GM18951 (cell line): ENCODE measurements around the gene AKAP10.
"Not testable (repeated sequence)": the region's sequence is repeated elsewhere in the genome, so short reads cannot be mapped to it uniquely, and the experiment has no call there.

Experiments used
- POLR2A ChIP-seq: IDR thresholded peaks from 4 replicates; pipeline ENCODE4 v1.6.1; 2011; ENCODE audit warnings: mild to moderate bottlenecking; ENCODE audit not compliant: insufficient read length, insufficient read depth; ENCODE audit errors: extremely low read depth
- in situ Hi-C: fragments of 300-500 bp; cut with MboI; formaldehyde crosslinking; loops from one replicate; pipeline ENCODE4 v1.12.0; 2022; ENCODE audit warnings: low sequenced_read_pairs, mixed read lengths, inconsistent platforms; ENCODE audit not compliant: unreplicated experiment

The AKAP10 gene

DNA sequence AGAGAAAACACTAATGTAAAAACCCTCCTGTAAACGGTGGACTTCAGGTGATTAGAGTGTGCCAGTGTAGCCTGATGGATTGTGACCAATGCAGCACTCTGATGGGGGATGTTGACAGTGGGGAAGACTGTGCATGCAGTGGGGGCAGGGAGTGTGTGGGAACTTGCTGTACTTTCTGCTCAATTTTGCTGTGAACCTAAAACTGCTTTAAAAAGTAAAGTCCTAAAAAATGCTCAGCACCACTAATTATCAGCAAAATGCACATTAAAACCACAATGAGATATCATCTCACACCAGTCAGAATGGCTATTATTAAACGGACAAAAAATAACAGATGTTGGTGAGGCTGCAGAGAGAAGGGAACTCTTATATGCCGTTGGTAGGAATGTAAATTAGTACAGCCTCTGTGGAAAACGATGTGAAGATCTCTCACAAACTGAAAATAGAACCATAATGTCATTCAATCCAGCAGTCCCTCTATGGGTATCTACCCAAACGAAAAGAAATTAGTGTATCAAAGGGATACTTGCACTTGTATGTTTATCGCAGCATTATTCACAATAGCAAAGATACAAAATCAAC, 100.2 kb downstream of the AKAP10 start:
- in situ Hi-C loops: no loop called here
- TF ChIP-seq POLR2A: no peak

DNA sequence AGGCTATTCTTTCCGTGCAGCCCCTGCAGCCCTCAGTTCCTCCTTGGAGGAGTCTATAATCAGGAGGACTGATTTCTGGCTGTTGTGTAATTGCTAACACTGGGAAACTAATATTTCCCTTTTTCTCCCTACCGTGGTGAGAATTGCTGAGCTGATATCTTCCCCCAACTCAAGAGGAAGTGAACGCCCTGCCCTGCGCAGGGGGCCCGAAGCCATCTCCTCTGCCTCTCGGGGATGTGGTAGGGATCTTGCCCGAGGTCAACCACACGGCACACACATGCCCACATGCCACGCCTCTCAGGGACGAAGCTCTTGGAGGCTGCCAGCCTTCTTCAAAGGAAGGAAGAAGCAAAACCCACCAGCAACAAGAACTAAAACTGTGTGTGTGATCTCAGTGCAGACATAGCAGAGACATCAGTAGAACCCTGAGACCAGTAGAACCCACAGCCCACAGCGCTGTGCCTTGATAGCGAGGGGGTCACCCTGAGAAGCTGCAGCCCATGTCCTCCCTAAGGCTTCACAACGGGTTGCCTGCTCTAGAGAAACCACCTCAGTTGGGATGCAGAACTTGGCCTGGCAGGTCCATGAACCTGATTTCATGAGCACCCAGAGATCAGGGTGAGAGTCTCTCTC, 101.0 kb downstream of the AKAP10 start:
- in situ Hi-C loops: no loop called here
- no peak for TF ChIP-seq POLR2A

DNA sequence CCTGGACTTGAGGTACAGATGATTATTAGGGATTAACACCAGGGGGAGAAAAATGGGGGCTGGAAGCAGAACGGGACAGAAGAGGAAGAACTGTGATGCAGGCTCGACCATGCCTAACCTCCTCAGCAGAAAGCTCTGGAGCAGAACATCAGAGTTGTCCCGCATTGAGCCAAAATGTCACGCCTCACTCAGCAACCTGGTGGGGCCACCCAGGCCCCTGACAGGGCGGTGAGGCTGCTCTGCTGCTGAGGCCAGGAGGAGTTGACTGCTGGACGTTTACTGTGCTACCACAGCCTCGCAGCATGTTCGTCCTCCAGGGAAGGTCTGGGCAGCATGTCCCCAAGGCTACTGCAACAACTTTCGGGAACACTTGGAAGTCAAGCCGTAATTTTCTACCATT, 103.4 kb downstream of the AKAP10 start:
- TF ChIP-seq POLR2A: no peak
- in situ Hi-C loops: no loop called here

DNA sequence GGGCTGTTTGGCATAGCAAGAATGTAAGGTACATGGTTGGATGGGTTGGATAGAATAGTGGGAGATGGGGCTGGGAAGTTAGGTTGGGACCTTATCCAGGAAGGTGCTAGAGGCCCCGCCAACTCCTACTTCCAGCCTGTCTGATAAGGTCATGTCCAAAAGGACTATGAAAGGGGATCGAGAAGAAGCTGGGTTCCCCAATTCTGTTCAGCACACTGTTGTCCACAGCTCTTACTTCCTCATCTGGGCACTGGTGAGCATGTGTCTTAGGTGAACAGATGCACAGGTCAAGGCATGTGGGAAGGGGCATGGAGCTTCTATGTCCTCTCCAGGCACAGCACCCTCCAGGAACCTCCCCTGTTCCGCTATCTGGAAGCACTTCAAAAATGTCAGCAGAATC, 104.3 kb downstream of the AKAP10 start:
- in situ Hi-C loops: no loop called here
- no peak for TF ChIP-seq POLR2A

DNA sequence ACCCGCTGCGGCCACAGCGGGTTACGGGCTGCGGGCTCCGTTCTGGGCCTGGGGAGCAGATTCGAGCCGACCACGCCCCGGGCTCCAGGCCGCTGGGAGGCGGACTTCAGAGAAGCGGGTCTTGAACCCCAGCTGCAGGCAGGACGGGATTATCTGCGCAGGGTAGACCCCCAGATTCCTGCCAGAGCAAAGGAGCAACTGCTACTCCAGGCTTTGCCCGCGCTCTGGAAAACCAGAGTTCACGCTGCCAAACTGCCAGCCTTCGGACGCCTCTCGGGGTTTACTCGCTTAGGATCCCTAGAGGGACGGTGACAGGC, 109.6 kb downstream of the AKAP10 start:
- no peak for TF ChIP-seq POLR2A
- in situ Hi-C loops: no loop called here

DNA sequence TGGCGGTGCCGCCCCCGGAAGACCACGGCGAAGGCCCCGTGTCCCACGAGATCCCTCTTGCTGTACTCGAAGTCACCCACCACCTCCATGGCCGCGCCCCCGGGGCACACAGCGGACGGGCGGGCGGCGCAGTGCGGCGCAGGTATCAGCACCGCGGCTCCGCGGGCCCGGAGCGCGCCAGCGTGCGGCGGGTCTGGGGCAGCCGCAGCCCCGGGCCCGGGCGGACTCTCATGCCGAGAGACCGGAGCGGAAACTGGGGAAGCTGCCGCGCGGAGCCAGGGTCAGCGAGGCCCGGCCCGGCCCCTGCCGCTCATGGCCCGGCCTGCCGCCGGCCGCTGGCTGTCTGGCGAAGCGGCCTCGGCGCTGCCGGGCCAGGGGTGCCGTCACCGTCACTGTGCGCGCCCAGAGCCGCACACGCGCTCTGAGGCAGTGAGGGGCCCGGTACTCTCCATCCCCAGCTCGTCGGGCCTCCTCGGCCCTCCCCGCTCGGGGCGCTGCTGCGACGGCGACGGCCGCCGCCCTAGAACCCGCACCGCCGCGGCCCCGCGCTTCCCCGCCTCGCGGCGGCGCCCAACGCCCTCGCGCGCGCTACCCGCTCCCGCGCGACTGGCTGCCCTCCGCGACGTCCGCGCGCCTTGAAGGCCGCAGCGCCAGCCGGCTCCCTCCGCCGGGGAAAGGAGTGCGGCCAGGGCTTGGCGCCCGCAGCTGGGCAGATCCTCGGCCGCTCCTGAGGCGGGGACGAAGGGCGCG, 110.1 kb downstream of the AKAP10 start, which contains the start of gene ULK2:
ULK2 (minus strand) TSS at position 608 of the 750 bp plus-strand sequence; CDS start at position 89, 519 bp downstream.
- in situ Hi-C loops: no loop called here

DNA sequence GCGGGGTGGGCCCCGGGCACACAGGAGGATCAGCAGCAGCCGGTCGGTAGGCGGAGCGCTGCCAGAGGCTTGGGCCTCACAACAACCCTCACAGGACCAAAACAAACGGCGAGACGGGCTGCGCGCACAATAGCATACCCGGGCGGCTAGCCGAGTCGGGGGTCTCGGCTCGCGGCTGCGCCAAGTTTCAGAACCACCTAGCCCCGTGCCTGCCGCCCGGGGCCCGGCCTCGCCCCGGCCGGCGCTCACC, 110.6 kb downstream of the AKAP10 start:
- TF ChIP-seq POLR2A: no peak
- in situ Hi-C loops: no loop called here

More for the DNA sequence above, 110.1 kb downstream of the AKAP10 start, which contains the start of gene ULK2:
- TF ChIP-seq POLR2A: peak; percentile 74

DNA sequence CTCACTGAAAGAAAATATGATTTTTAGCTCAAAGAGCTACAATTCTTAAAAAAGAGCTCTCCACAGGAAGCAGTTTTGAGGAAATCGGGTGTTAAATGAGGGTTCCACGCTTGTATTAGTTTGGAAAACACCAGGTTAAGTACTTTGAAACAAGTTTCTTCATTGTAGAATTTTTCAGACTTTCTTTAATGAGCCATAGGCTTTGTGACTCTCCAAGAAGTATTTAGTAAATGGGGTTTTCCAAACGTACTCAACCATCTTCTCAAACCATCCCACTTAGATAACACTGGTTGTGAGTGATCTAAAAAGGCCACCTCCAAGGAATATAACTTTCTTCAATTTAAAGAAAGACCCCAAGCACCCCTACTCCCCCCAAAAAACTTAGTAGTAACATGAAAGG, 112.6 kb downstream of the AKAP10 start:
- in situ Hi-C loops: no loop called here
- TF ChIP-seq POLR2A: no peak

DNA sequence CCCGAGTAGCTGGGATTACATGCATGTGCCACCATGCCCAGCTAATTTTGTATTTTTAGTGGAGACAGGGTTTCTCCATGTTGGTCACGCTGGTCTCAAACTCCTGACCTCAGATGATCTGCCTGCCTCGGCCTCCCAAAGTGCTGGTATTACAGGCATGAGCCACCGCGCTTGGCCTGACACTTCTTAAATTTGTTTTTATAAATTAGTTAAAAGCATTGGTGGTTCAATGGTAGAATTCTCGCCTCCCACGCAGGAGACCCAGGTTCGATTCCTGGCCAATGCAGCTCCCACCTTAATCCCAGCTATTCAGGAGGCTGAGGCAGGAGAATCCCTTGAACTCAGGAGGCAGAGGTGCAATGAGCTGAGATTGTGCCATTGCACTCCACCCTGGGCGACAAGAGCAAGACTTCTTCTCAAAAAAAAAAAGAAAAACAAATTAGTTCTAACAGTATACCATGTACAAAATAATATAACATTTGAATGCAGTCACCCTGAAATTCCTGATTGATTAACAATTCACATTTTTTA, 116.9 kb downstream of the AKAP10 start:
- in situ Hi-C loops: not testable (repeated sequence)

DNA sequence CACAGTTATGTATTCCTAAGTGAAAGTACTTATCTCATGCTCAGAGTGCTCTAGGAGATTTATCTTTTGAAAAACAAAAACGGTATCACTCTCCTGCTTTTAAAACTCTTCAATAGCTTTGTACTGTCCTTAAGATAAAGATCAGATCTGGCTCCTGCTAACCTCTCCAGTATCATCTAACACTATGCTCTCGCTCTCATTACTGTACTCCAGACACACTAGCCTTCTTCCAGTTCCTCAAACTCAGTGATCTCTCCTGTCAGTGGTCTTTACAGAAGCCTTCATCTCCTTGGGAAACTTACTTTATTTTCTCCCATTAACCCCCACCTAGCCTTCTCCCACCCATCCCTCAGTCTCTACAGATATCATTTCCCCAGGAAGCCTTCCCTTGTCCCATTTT, 120.0 kb downstream of the AKAP10 start:
- no peak for TF ChIP-seq POLR2A
- in situ Hi-C loops: no loop called here
